Endothelial cell of coronary artery (primary cell): Measurements from ENCODE around the gene ARRDC5. TPM values are rescaled to one million over a fixed set of nuclear protein-coding genes. Genes with fewer than 3 reads are reported as not detected.

ENCODE experiments used
- total RNA-seq: library from RNA; depleted of rRNA; stranded (reverse); fragments of >200 nt; gene quantifications from 2 replicates; pipeline ENCODE4 v1.2.3, GENCODE V29; 2014

Gene ARRDC5
- not detected in 2 replicates for total RNA-seq

DNA sequence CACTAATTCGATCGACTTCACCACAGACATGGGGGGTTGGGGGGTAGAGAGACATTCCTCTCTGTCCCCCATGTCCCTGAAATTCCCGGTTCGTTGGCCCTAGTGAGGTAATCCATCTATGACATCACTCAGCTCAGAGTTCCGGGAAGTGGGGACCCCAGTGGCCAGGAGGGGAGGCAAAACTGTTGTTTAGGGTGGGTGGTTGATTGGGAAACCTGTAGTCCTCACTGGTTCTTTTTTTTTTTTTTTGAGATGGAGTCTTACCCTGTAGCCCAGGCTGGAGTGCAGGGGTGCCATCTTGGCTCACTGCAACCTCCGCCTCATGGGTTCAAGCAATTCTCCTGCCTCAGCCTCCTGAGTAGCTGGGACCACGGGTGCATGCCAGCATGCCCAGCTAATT lies at the start of gene ARRDC5:
ARRDC5 (minus strand) TSS at position 101 of the 400 bp plus-strand sequence; CDS start at position 30, 71 bp downstream.

GRCh38 chr19:4909156-4909896 lies 6.6 kb upstream of the ARRDC5 start, which contains the start of gene UHRF1:
Gene UHRF1 (plus strand): TSS chr19:4909501. CDS start chr19:4910886, 1,385 bp downstream.

GRCh38 chr19:4867534-4868285 lies 35.0 kb downstream of the ARRDC5 start, which contains the start of gene PLIN3:
Gene PLIN3 (minus strand): TSS chr19:4867667. CDS start chr19:4861394, 6,273 bp downstream.

Other genes with a start within 250 kb of the ARRDC5 start
- gene MYDGF, start 232.6 kb downstream of the ARRDC5 start, total RNA-seq = 204 and 226 TPM in 2 replicates
- 19.2 and 33.8 TPM in 2 replicates for gene DPP9, start 179.1 kb downstream of the ARRDC5 start, total RNA-seq
- 14.8 and 16.4 TPM in 2 replicates for gene FEM1A, start 111.2 kb downstream of the ARRDC5 start, total RNA-seq
- gene TICAM1, start 71.2 kb downstream of the ARRDC5 start, total RNA-seq = 2.7 and 4.0 TPM in 2 replicates
- gene PLIN3, start 35.2 kb downstream of the ARRDC5 start, total RNA-seq = 109 and 127 TPM in 2 replicates
- 30.8 and 57.3 TPM in 2 replicates for gene UHRF1, start 6.6 kb upstream of the ARRDC5 start, total RNA-seq
- 13.1 and 24.5 TPM in 2 replicates for gene KDM4B, start 66.2 kb upstream of the ARRDC5 start, total RNA-seq